H9 (cell line): ENCODE measurements around the gene TMF1. TPM values are rescaled to one million over a fixed set of nuclear protein-coding genes. Genes with fewer than 3 reads are reported as not detected.

Experiments
- DNase-seq: peaks from one replicate; pipeline ENCODE4 v3.0.0-alpha.2; 2017
- H2AFZ ChIP-seq: one replicate; pipeline ENCODE4 v1.6.1; 2013; ENCODE audit warnings: mild to moderate bottlenecking, low read length, control low read depth, moderate library complexity
- H2AK5ac ChIP-seq: 2 replicates; pipeline ENCODE4 v1.6.1; 2013; ENCODE audit warnings: low read length, control low read depth, mixed read lengths; ENCODE audit not compliant: insufficient read length
- H2BK120ac ChIP-seq: one replicate; pipeline ENCODE4 v1.6.1; 2013; ENCODE audit warnings: low read depth, mild to moderate bottlenecking, low read length, control low read depth, inconsistent platforms; ENCODE audit not compliant: poor library complexity, severe bottlenecking
- H2BK12ac ChIP-seq: 2 replicates; pipeline ENCODE4 v1.6.1; 2013; ENCODE audit warnings: low read length, control low read depth, mixed read lengths, low read depth; ENCODE audit not compliant: insufficient read length
- H2BK15ac ChIP-seq: 2 replicates; pipeline ENCODE4 v1.6.1; 2013; ENCODE audit warnings: low read depth, low read length, control low read depth
- H2BK20ac ChIP-seq: one replicate; pipeline ENCODE4 v1.6.1; 2013; ENCODE audit warnings: low read depth, mild to moderate bottlenecking, low read length, control low read depth, inconsistent platforms; ENCODE audit not compliant: poor library complexity, severe bottlenecking
- H2BK5ac ChIP-seq: 2 replicates; pipeline ENCODE4 v1.6.1; 2013; ENCODE audit warnings: low read length, control low read depth, mixed read lengths; ENCODE audit not compliant: insufficient read length
- H3K14ac ChIP-seq: 2 replicates; pipeline ENCODE4 v1.6.1; 2013; ENCODE audit warnings: low read length, control low read depth; ENCODE audit not compliant: insufficient read depth
- H3K18ac ChIP-seq: 2 replicates; pipeline ENCODE4 v1.6.1; 2013; ENCODE audit warnings: low read depth, mild to moderate bottlenecking, mixed read lengths, low read length, control low read depth; ENCODE audit not compliant: insufficient read length
- H3K23ac ChIP-seq: 2 replicates; pipeline ENCODE4 v1.6.1; 2013; ENCODE audit warnings: low read length, control low read depth, mixed read lengths, low read depth; ENCODE audit not compliant: insufficient read length
- H3K23me2 ChIP-seq: 2 replicates; pipeline ENCODE4 v1.6.1; 2013; ENCODE audit warnings: low read depth, mild to moderate bottlenecking, mixed read lengths, low read length, control low read depth; ENCODE audit not compliant: insufficient read length, poor library complexity, severe bottlenecking
- H3K27ac ChIP-seq: 2 replicates; pipeline ENCODE4 v1.5.1; 2013; ENCODE audit warnings: low read length, control low read depth, mixed read lengths, low read depth; ENCODE audit not compliant: insufficient read length
- H3K27me3 ChIP-seq: 2 replicates; pipeline ENCODE4 v1.6.1; 2013; ENCODE audit warnings: low read length, control low read depth, inconsistent platforms; ENCODE audit not compliant: insufficient read depth
- H3K4ac ChIP-seq: 2 replicates; pipeline ENCODE4 v1.6.1; 2013; ENCODE audit warnings: low read depth, mild to moderate bottlenecking, control low read depth, inconsistent platforms, low read length, moderate library complexity
- H3K4me1 ChIP-seq: 2 replicates; pipeline ENCODE4 v1.6.1; 2013; ENCODE audit warnings: low read length, control low read depth, inconsistent platforms; ENCODE audit not compliant: insufficient read depth
- H3K4me2 ChIP-seq: 2 replicates; pipeline ENCODE4 v1.6.1; 2013; ENCODE audit warnings: low read length, control low read depth, mixed read lengths; ENCODE audit not compliant: insufficient read length, insufficient read depth
- H3K56ac ChIP-seq: 2 replicates; pipeline ENCODE4 v1.6.1; 2013; ENCODE audit warnings: low read depth, mild to moderate bottlenecking, mixed read lengths, low read length, control low read depth; ENCODE audit not compliant: insufficient read length
- H3K79me1 ChIP-seq: 2 replicates; pipeline ENCODE4 v1.6.1; 2013; ENCODE audit warnings: low read depth, mild to moderate bottlenecking, moderate library complexity, low read length, control low read depth, inconsistent platforms; ENCODE audit not compliant: insufficient read depth, poor library complexity, severe bottlenecking
- H3K79me2 ChIP-seq: 2 replicates; pipeline ENCODE4 v1.6.1; 2013; ENCODE audit warnings: low read length, control low read depth, inconsistent platforms; ENCODE audit not compliant: insufficient read depth
- H3K9ac ChIP-seq: 2 replicates; pipeline ENCODE4 v1.6.1; 2013; ENCODE audit warnings: low read length, control low read depth, mixed read lengths; ENCODE audit not compliant: insufficient read length; ENCODE audit errors: extremely low read depth
- H3K9me3 ChIP-seq: one replicate; pipeline ENCODE4 v1.6.1; 2013; ENCODE audit warnings: low read depth, low read length, inconsistent platforms; ENCODE audit not compliant: control insufficient read depth
- H3T11ph ChIP-seq: one replicate; pipeline ENCODE4 v1.6.1; 2013; ENCODE audit warnings: mild to moderate bottlenecking, low read length, control low read depth, inconsistent platforms
- H4K20me1 ChIP-seq: one replicate; pipeline ENCODE4 v1.6.1; 2013; ENCODE audit not compliant: control insufficient read depth, insufficient read length, insufficient read depth
- H4K5ac ChIP-seq: 2 replicates; pipeline ENCODE4 v1.6.1; 2013; ENCODE audit warnings: low read depth, mild to moderate bottlenecking, mixed read lengths, low read length, control low read depth; ENCODE audit not compliant: insufficient read length
- H4K8ac ChIP-seq: replicated peaks from 2 replicates; pipeline ENCODE4 v1.6.1; 2013; ENCODE audit warnings: low read length, control low read depth, mixed read lengths, low read depth; ENCODE audit not compliant: insufficient read length
- H4K91ac ChIP-seq: 2 replicates; pipeline ENCODE4 v1.6.1; 2013; ENCODE audit warnings: low read depth, mild to moderate bottlenecking, moderate library complexity, mixed read lengths, low read length, control low read depth; ENCODE audit not compliant: insufficient read length
- H3K27ac Mint-ChIP-seq, 3 experiments: 2 replicates in 2 of 3; 3 replicates in 1 of 3; pipeline ENCODE4 v1.8.0; 2020 to 2021; ENCODE audit warnings: mixed read lengths in 3 of 3, mild to moderate bottlenecking in 1 of 3, moderate library complexity in 1 of 3
- H3K27me3 Mint-ChIP-seq: 2 replicates; pipeline ENCODE4 v1.8.0; 2021; ENCODE audit warnings: low read depth, mild to moderate bottlenecking, moderate library complexity, mixed read lengths
- H3K36me3 Mint-ChIP-seq, 3 experiments: 2 replicates in 2 of 3; 3 replicates in 1 of 3; pipeline ENCODE4 v1.8.0; 2020 to 2021; ENCODE audit warnings: low read depth in 3 of 3, mixed read lengths in 3 of 3; ENCODE audit not compliant: insufficient read depth in 1 of 3
- H3K4me1 Mint-ChIP-seq, 2 experiments: 2 replicates each; pipeline ENCODE4 v1.8.0; 2020; ENCODE audit warnings: mixed read lengths in 2 of 2
- H3K4me3 Mint-ChIP-seq, 2 experiments: 2 replicates in 1 of 2; 3 replicates in 1 of 2; pipeline ENCODE4 v1.8.0; 2020 to 2021; ENCODE audit warnings: mild to moderate bottlenecking in 2 of 2, mixed read lengths in 2 of 2, moderate library complexity in 1 of 2
- H3K9me3 Mint-ChIP-seq, 2 experiments: 2 replicates in 1 of 2; 3 replicates in 1 of 2; pipeline ENCODE4 v1.8.0; 2020; ENCODE audit warnings: mild to moderate bottlenecking in 2 of 2, mixed read lengths in 2 of 2, moderate library complexity in 1 of 2
- CTCF ChIP-seq: fragments of 200-600 bp; sonication (generic); conservative IDR thresholded peaks from 3 replicates; pipeline ENCODE4 v1.8.0; 2021; ENCODE audit warnings: antibody characterized with exemption, mild to moderate bottlenecking
- WGBS: extraction: QIAGEN DNeasy Blood & Tissue Kit; methylation state at CpG from one replicate; pipeline ENCODE4 v1.1.7; 2013; ENCODE audit warnings: missing lambda C conversion rate, low lambda C conversion rate, mixed read lengths; ENCODE audit not compliant: insufficient read length; ENCODE audit errors: extremely low coverage; 5-methylcytosine and 5-hydroxymethylcytosine counted together
- total RNA-seq: library from RNA; stranded (reverse); gene quantifications from 2 replicates; pipeline ENCODE4 v1.2.1, GENCODE V29; 2021

The TMF1 gene
- total RNA-seq, 1 experiment from 2014 or later: 21.9 TPM

GRCh38 chr3:68996356-68996995 is 55.7 kb downstream of the TMF1 start:
- Histone ChIP-seq H3K79me2 (no peaks in the 10 kb centered on the region), H3K23ac (no peak overlapping the region), H4K91ac (no peak overlapping the region), H2BK120ac (no peak overlapping the region), H2BK20ac (no peak overlapping the region), H3K4me2 (no peak overlapping the region), H4K8ac (no peak overlapping the region), H2BK5ac (no peak overlapping the region), H3K9me3 (no peaks in the 10 kb centered on the region), H3K27me3 (no peaks in the 10 kb centered on the region), H3K14ac (no peak overlapping the region), H3T11ph (no peak overlapping the region), H3K9ac (no peak overlapping the region), H2BK12ac (no peak overlapping the region), H3K4ac (no peak overlapping the region), H3K4me1 (no peaks in the 10 kb centered on the region), H4K5ac (no peak overlapping the region), H3K27ac (no peak overlapping the region), H2BK15ac (no peak overlapping the region), H3K23me2 (no peaks in the 10 kb centered on the region), H4K20me1 (no peaks in the 10 kb centered on the region), H3K56ac (no peak overlapping the region), H2AFZ (no peak overlapping the region), H2AK5ac (no peak overlapping the region), H3K79me1 (no peaks in the 10 kb centered on the region), H3K18ac (no peak overlapping the region)
- Mint-ChIP-seq H3K9me3 (peaks cover 0 to 3% of the 10 kb centered on the region in 2 experiments; a peak in 2 of 5 replicates), H3K27ac (peak overlapping the region in 2 of 3 experiments; percentile 27 to 78; a peak in 2 of 7 replicates), H3K4me3 (no peak overlapping the region), H3K36me3 (peaks cover 38 to 75% (median 45%) of the 10 kb centered on the region in 3 experiments), H3K4me1 (no peaks in the 10 kb centered on the region), H3K27me3 (no peaks in the 10 kb centered on the region)
- DNase-seq: no peak
- WGBS: no CpG with 5 or more reads among the region's 8 CpGs
- TF ChIP-seq CTCF: no peak
